Astrocyte of the spinal cord (primary cell): ENCODE results near the gene POFUT2.
A peak's percentile ranks its signal among the peaks of the same experiment; 100 is the strongest.

Experiments
- DNase-seq: peaks from one replicate; pipeline ENCODE4 v3.0.0; 2011; ENCODE audit warnings: low read depth, low spot score
- H3K4me3 ChIP-seq: 2 replicates; pipeline ENCODE4 v1.5.1; 2011; ENCODE audit warnings: low read depth, mild to moderate bottlenecking, low read length, moderate library complexity
- CTCF ChIP-seq: IDR thresholded peaks from 2 replicates; pipeline ENCODE4 v1.5.1; 2012; ENCODE audit warnings: low read depth, mild to moderate bottlenecking, low read length, inconsistent platforms
- in situ Hi-C: cut with HindIII; loops from 2 replicates; pipeline ENCODE4 v1.10.0; 2017; ENCODE audit warnings: low sequenced_read_pairs

The POFUT2 gene

GRCh38 chr21:45334591-45335081 is 46.9 kb upstream of the POFUT2 start:
- no peak for DNase-seq
- TF ChIP-seq CTCF, result no peak
- in situ Hi-C loops, result no loop called here
- no peak overlapping the region for H3K4me3 ChIP-seq

- no peak for DNase-seq
- no peak for TF ChIP-seq CTCF
- in situ Hi-C loops, result no loop called here
These were observed 46.4 kb upstream of the POFUT2 start for GRCh38 chr21:45334134-45334533.

GRCh38 chr21:45333583-45334121 is 46.0 kb upstream of the POFUT2 start:
- DNase-seq, result peak; percentile 45
- TF ChIP-seq CTCF, result no peak
- no peak overlapping the region for H3K4me3 ChIP-seq
- in situ Hi-C loops, result no loop called here

More at GRCh38 chr21:45334134-45334533, 46.4 kb upstream of the POFUT2 start:
- no peak overlapping the region for H3K4me3 ChIP-seq

GRCh38 chr21:45332981-45333582 is 45.4 kb upstream of the POFUT2 start:
- TF ChIP-seq CTCF, result no peak
- H3K4me3 ChIP-seq, result no peak overlapping the region
- DNase-seq, result no peak
- in situ Hi-C loops, result no loop called here

- H3K4me3 ChIP-seq, result no peak overlapping the region
- no peak for DNase-seq
- TF ChIP-seq CTCF, result no peak
These were observed 44.7 kb upstream of the POFUT2 start for GRCh38 chr21:45332415-45332814.

GRCh38 chr21:45331531-45332147 is 43.9 kb upstream of the POFUT2 start:
- no peak for DNase-seq
- in situ Hi-C loops, result no loop called here
- no peak overlapping the region for H3K4me3 ChIP-seq
- no peak for TF ChIP-seq CTCF

More at GRCh38 chr21:45332415-45332814, 44.7 kb upstream of the POFUT2 start:
- in situ Hi-C loops, result no loop called here
